DND-41 (cell line): ENCODE measurements around the gene IGFBP1.
"Not testable (repeated sequence)": the region's sequence is repeated elsewhere in the genome, so short reads cannot be mapped to it uniquely, and the experiment has no call there.

Source experiments
- CTCF ChIP-seq: IDR thresholded peaks from 2 replicates; pipeline ENCODE4 v1.5.1; 2012; ENCODE audit warnings: borderline replicate concordance, low read length, moderate library complexity, mild to moderate bottlenecking; ENCODE audit not compliant: poor library complexity, severe bottlenecking; ENCODE audit errors: extremely low read depth
- EZH2 ChIP-seq: IDR thresholded peaks from 3 replicates; pipeline ENCODE4 v1.6.1; 2012; ENCODE audit warnings: borderline replicate concordance, low read depth, mild to moderate bottlenecking, moderate library complexity, low read length, inconsistent platforms; ENCODE audit not compliant: severe bottlenecking

GRCh38 chr7:45940237-45940781, 52.0 kb downstream of the IGFBP1 start:
- TF ChIP-seq CTCF, EZH2: not testable (repeated sequence)
